GM19351 (cell line): ENCODE results near the gene GNE.
"Not testable (repeated sequence)": the region's sequence is repeated elsewhere in the genome, so short reads cannot be mapped to it uniquely, and the experiment has no call there.

Experiments used
- ATAC-seq: cut with Tn5 transposase; IDR thresholded peaks from one replicate; pipeline ENCODE4 v1.9.1; 2021; ENCODE audit warnings: mild to moderate bottlenecking, moderate library complexity; ENCODE audit not compliant: unreplicated experiment

GNE gene

GRCh38 chr9:36275060-36275459, 16.8 kb upstream of the GNE start:
- no peak for ATAC-seq

GRCh38 chr9:36273354-36273753, 15.1 kb upstream of the GNE start:
- not testable (repeated sequence) for ATAC-seq

- no peak for ATAC-seq
Measured at GRCh38 chr9:36268007-36268427, 9.8 kb upstream of the GNE start.

GRCh38 chr9:36264896-36265295, 6.6 kb upstream of the GNE start:
- no peak for ATAC-seq

- no peak for ATAC-seq
Measured at GRCh38 chr9:36263683-36264082, 5.4 kb upstream of the GNE start.

- no peak for ATAC-seq
Measured at GRCh38 chr9:36258996-36259533, 817 bp upstream of the GNE start.

GRCh38 chr9:36251428-36251827, 6.8 kb downstream of the GNE start:
- no peak for ATAC-seq

GRCh38 chr9:36250079-36250478, 8.2 kb downstream of the GNE start:
- no peak for ATAC-seq

GRCh38 chr9:36249189-36249588, 9.1 kb downstream of the GNE start:
- no peak for ATAC-seq

GRCh38 chr9:36248061-36248460, 10.2 kb downstream of the GNE start:
- not testable (repeated sequence) for ATAC-seq

GRCh38 chr9:36247356-36247755, 10.9 kb downstream of the GNE start:
- ATAC-seq: no peak

GRCh38 chr9:36245906-36246305, 12.3 kb downstream of the GNE start:
- no peak for ATAC-seq

- ATAC-seq: not testable (repeated sequence)
Measured at GRCh38 chr9:36239675-36240074, 18.6 kb downstream of the GNE start.

GRCh38 chr9:36239205-36239604, 19.0 kb downstream of the GNE start:
- not testable (repeated sequence) for ATAC-seq

- ATAC-seq: no peak
Measured at GRCh38 chr9:36237230-36237629, 21.0 kb downstream of the GNE start.

GRCh38 chr9:36222449-36222848, 35.8 kb downstream of the GNE start:
- ATAC-seq: no peak

GRCh38 chr9:36221667-36222066, 36.6 kb downstream of the GNE start:
- no peak for ATAC-seq

GRCh38 chr9:36218411-36218901, 39.8 kb downstream of the GNE start:
- no peak for ATAC-seq

GRCh38 chr9:36218011-36218410, 40.2 kb downstream of the GNE start:
- ATAC-seq: no peak

- no peak for ATAC-seq
Measured at GRCh38 chr9:36217256-36217968, 40.8 kb downstream of the GNE start.

- no peak for ATAC-seq
Measured at GRCh38 chr9:36214571-36214970, 43.7 kb downstream of the GNE start.

GRCh38 chr9:36213989-36214388, 44.3 kb downstream of the GNE start:
- no peak for ATAC-seq

GRCh38 chr9:36213387-36213786, 44.9 kb downstream of the GNE start:
- ATAC-seq: no peak
